Chondrocyte (in vitro differentiated cells): ENCODE measurements around the gene TBC1D9. TPM values are rescaled to one million over a fixed set of nuclear protein-coding genes. Genes with fewer than 3 reads are reported as not detected.

Experiments
- DNase-seq: peaks from one replicate; pipeline ENCODE4 v3.0.0; 2021; ENCODE audit warnings: mixed read lengths, low spot score
- H3K27ac Mint-ChIP-seq: one replicate; pipeline ENCODE4 v1.8.0; 2021; ENCODE audit warnings: mild to moderate bottlenecking, moderate library complexity, mixed read lengths; ENCODE audit not compliant: unreplicated experiment
- H3K27me3 Mint-ChIP-seq: 2 replicates; pipeline ENCODE4 v1.8.0; 2021; ENCODE audit warnings: low read depth, mixed read lengths
- H3K36me3 Mint-ChIP-seq: 2 replicates; pipeline ENCODE4 v1.8.0; 2021; ENCODE audit warnings: low read depth, mixed read lengths
- H3K4me1 Mint-ChIP-seq: 2 replicates; pipeline ENCODE4 v1.8.0; 2021; ENCODE audit warnings: low read depth, mild to moderate bottlenecking, mixed read lengths
- H3K4me3 Mint-ChIP-seq: one replicate; pipeline ENCODE4 v1.8.0; 2021; ENCODE audit warnings: mild to moderate bottlenecking, moderate library complexity, mixed read lengths; ENCODE audit not compliant: unreplicated experiment
- H3K9me3 Mint-ChIP-seq: 2 replicates; pipeline ENCODE4 v1.8.0; 2021; ENCODE audit warnings: low read depth, mixed read lengths
- CTCF ChIP-seq: fragments of 200-600 bp; sonication (generic); IDR thresholded peaks from 2 replicates; pipeline ENCODE4 v1.5.0; 2021; ENCODE audit warnings: antibody characterized with exemption, mild to moderate bottlenecking, moderate library complexity
- total RNA-seq: library from RNA; stranded (reverse); gene quantifications from 3 replicates; pipeline ENCODE4 v1.2.1, GENCODE V29; 2021

Gene TBC1D9
- total RNA-seq, 1 donor from 2014 or later: 40.5 TPM

- DNase-seq: no peak
- TF ChIP-seq CTCF: no peak
- Mint-ChIP-seq H3K9me3 (no peaks in the 10 kb centered on the region), H3K4me3 (no peak overlapping the region), H3K4me1 (peaks cover 45% of the 10 kb centered on the region), H3K27ac (no peak overlapping the region), H3K27me3 (no peaks in the 10 kb centered on the region), H3K36me3 (peaks cover 17% of the 10 kb centered on the region)
Observed at GRCh38 chr4:140702096-140702757, 54.0 kb downstream of the TBC1D9 start.

GRCh38 chr4:140701071-140701470 is 55.1 kb downstream of the TBC1D9 start:
- H3K4me3 Mint-ChIP-seq: no peak overlapping the region
- H3K27me3 Mint-ChIP-seq: no peaks in the 10 kb centered on the region
- peaks cover 17% of the 10 kb centered on the region for H3K36me3 Mint-ChIP-seq
- H3K9me3 Mint-ChIP-seq: no peaks in the 10 kb centered on the region
- no peak overlapping the region for H3K27ac Mint-ChIP-seq
- no peak for DNase-seq
- peaks cover 41% of the 10 kb centered on the region for H3K4me1 Mint-ChIP-seq
- no peak for TF ChIP-seq CTCF

GRCh38 chr4:140697709-140698560 is 58.2 kb downstream of the TBC1D9 start:
- Mint-ChIP-seq H3K4me3 (no peak overlapping the region), H3K4me1 (peaks cover 16% of the 10 kb centered on the region), H3K27me3 (no peaks in the 10 kb centered on the region), H3K27ac (no peak overlapping the region), H3K36me3 (peaks cover 17% of the 10 kb centered on the region), H3K9me3 (no peaks in the 10 kb centered on the region)
- no peak for DNase-seq
- no peak for TF ChIP-seq CTCF

DNA sequence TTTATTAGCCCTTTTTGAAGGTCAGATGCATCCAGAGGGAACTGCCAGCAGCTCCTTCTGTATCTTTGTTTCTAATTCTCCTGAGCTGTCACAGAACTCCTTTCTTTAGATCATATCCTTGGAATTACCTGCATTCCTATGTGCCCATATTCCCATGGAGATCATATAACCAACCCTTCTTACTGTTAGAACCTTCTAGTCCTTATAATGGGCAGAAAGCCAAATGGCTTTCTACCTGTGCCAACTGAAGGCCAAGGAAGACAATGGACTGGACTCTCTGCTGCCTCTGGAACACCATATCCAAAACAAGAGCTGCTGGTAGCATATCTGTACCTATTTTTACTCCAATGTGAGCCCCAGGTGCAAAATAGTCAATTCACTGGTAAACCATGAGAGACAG is 60.7 kb downstream of the TBC1D9 start:
- TF ChIP-seq CTCF: no peak
- peak overlapping the region; percentile 0 for H3K27ac Mint-ChIP-seq
- H3K4me1 Mint-ChIP-seq: peaks cover 18% of the 10 kb centered on the region
- DNase-seq: no peak
- no peak overlapping the region for H3K4me3 Mint-ChIP-seq
- no peaks in the 10 kb centered on the region for H3K9me3 Mint-ChIP-seq
- peaks cover 13% of the 10 kb centered on the region for H3K36me3 Mint-ChIP-seq
- H3K27me3 Mint-ChIP-seq: no peaks in the 10 kb centered on the region

DNA sequence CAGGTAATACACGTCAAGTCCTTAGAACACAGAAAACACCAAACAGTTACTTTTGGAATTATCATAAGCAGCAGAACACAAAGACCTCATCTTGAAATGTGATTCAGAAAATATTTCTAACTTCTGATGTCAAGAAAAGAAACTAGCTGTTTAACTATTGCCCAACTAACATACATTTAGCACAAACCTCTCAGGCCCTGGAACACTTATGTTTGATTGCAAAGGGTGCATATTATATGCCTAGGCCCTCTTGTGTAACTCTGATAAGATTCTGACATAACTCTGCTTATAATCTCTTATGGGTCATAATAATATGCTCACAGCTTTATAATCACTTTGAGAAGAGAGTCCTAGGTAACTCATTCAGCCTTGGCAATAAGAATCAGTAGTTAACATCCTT is 62.6 kb downstream of the TBC1D9 start:
- H3K9me3 Mint-ChIP-seq: no peaks in the 10 kb centered on the region
- no peaks in the 10 kb centered on the region for H3K27me3 Mint-ChIP-seq
- peaks cover 33% of the 10 kb centered on the region for H3K4me1 Mint-ChIP-seq
- no peak overlapping the region for H3K27ac Mint-ChIP-seq
- TF ChIP-seq CTCF: no peak
- no peak for DNase-seq
- peaks cover 4% of the 10 kb centered on the region for H3K36me3 Mint-ChIP-seq
- no peak overlapping the region for H3K4me3 Mint-ChIP-seq
